Neural progenitor cell (in vitro differentiated cells): ENCODE data around the gene SKA3. TPM values are rescaled to one million over a fixed set of nuclear protein-coding genes. Genes with fewer than 3 reads are reported as not detected.

Source experiments
- DNase-seq: peaks from one replicate; pipeline ENCODE4 v3.0.0-alpha.2; 2016; ENCODE audit warnings: low spot score
- H2AFZ ChIP-seq: fragments of 200-600 bp; sonication (generic); replicated peaks from 2 replicates; pipeline ENCODE4 v1.6.1; 2016; ENCODE audit warnings: antibody characterized with exemption
- H3F3A ChIP-seq: fragments of 200-600 bp; sonication (generic); 2 replicates; pipeline ENCODE4 v1.6.1; 2016; ENCODE audit warnings: antibody characterized with exemption, low read depth
- H3K27ac ChIP-seq: fragments of 200-600 bp; sonication (generic); 2 replicates; pipeline ENCODE4 v1.5.1; 2016; ENCODE audit warnings: mild to moderate bottlenecking
- H3K27me3 ChIP-seq: fragments of 200-600 bp; sonication (generic); 2 replicates; pipeline ENCODE4 v1.6.1; 2016; ENCODE audit warnings: mild to moderate bottlenecking, moderate library complexity
- H3K36me3 ChIP-seq: fragments of 200-600 bp; sonication (generic); 2 replicates; pipeline ENCODE4 v1.5.1; 2016
- H3K4me1 ChIP-seq: fragments of 200-600 bp; sonication (generic); 2 replicates; pipeline ENCODE4 v1.6.1; 2016; ENCODE audit warnings: mixed run types
- H3K4me2 ChIP-seq: fragments of 200-600 bp; sonication (generic); 2 replicates; pipeline ENCODE4 v1.6.1; 2016
- H3K4me3 ChIP-seq: fragments of 200-600 bp; sonication (generic); 2 replicates; pipeline ENCODE4 v1.5.1; 2016
- H3K79me2 ChIP-seq: fragments of 200-600 bp; sonication (generic); 2 replicates; pipeline ENCODE4 v1.6.1; 2016; ENCODE audit warnings: low read depth
- H3K9ac ChIP-seq: fragments of 200-600 bp; sonication (generic); 2 replicates; pipeline ENCODE4 v1.6.1; 2016
- H3K9me3 ChIP-seq: fragments of 200-600 bp; sonication (generic); 2 replicates; pipeline ENCODE4 v1.5.1; 2016; ENCODE audit warnings: low read depth
- H4K20me1 ChIP-seq: fragments of 200-600 bp; sonication (generic); 2 replicates; pipeline ENCODE4 v1.6.1; 2016; ENCODE audit warnings: low read depth
- H3K27ac Mint-ChIP-seq: 3 replicates; pipeline ENCODE4 v1.8.0; 2021; ENCODE audit warnings: mixed read lengths
- H3K27me3 Mint-ChIP-seq: 2 replicates; pipeline ENCODE4 v1.8.0; 2022; ENCODE audit warnings: low read depth, mild to moderate bottlenecking, inconsistent platforms, moderate library complexity, mixed read lengths; ENCODE audit not compliant: insufficient read depth
- H3K36me3 Mint-ChIP-seq: 3 replicates; pipeline ENCODE4 v1.8.0; 2021; ENCODE audit warnings: mixed read lengths
- H3K4me1 Mint-ChIP-seq: 3 replicates; pipeline ENCODE4 v1.8.0; 2021; ENCODE audit warnings: mixed read lengths
- H3K4me3 Mint-ChIP-seq: 3 replicates; pipeline ENCODE4 v1.8.0; 2021; ENCODE audit warnings: mild to moderate bottlenecking, moderate library complexity, mixed read lengths
- H3K9me3 Mint-ChIP-seq: 3 replicates; pipeline ENCODE4 v1.8.0; 2020; ENCODE audit warnings: mixed read lengths
- CTCF ChIP-seq: fragments of 200-600 bp; sonication (generic); IDR thresholded peaks from 2 replicates; pipeline ENCODE4 v1.5.1; 2017; ENCODE audit warnings: antibody characterized with exemption, mild to moderate bottlenecking
- EZH2 ChIP-seq: fragments of 200-600 bp; sonication (generic); IDR thresholded peaks from 2 replicates; pipeline ENCODE4 v1.6.1; 2017; ENCODE audit warnings: antibody characterized with exemption, mild to moderate bottlenecking, moderate library complexity
- EZH2phosphoT487 ChIP-seq: fragments of 200-600 bp; sonication (generic); IDR thresholded peaks from 2 replicates; pipeline ENCODE4 v1.6.1; 2017; ENCODE audit warnings: antibody characterized with exemption
- total RNA-seq: library from RNA; depleted of rRNA; stranded (reverse); fragments of >200 nt; gene quantifications from 2 replicates; pipeline ENCODE4 v1.2.3, GENCODE V29; 2015; ENCODE audit warnings: low replicate concordance

The SKA3 gene
- total RNA-seq, 1 donor from 2014 or later, result 74.7 TPM

GRCh38 chr13:21147827-21148226, 28.5 kb downstream of the SKA3 start:
- H3K4me3 Mint-ChIP-seq, result no peak overlapping the region
- Histone ChIP-seq H3K4me1 (peaks cover 1% of the 10 kb centered on the region), H3K36me3 (no peaks in the 10 kb centered on the region), H3K79me2 (peaks cover 36% of the 10 kb centered on the region), H2AFZ (no peak overlapping the region), H3K27me3 (no peaks in the 10 kb centered on the region), H3K27ac (no peak overlapping the region), H3K9ac (no peak overlapping the region), H3K4me2 (no peak overlapping the region), H3F3A (peaks cover 36% of the 10 kb centered on the region), H3K4me3 (no peak overlapping the region), H3K9me3 (no peaks in the 10 kb centered on the region), H4K20me1 (peaks cover 47% of the 10 kb centered on the region)
- peaks cover 27% of the 10 kb centered on the region for H3K36me3 Mint-ChIP-seq
- H3K9me3 Mint-ChIP-seq, result no peaks in the 10 kb centered on the region
- H3K4me1 Mint-ChIP-seq, result peaks cover 7% of the 10 kb centered on the region
- no peak for TF ChIP-seq CTCF
- TF ChIP-seq EZH2phosphoT487, result no peak
- TF ChIP-seq EZH2, result no peak
- no peak overlapping the region for H3K27ac Mint-ChIP-seq
- peaks cover 2% of the 10 kb centered on the region for H3K27me3 Mint-ChIP-seq
- no peak for DNase-seq

- peaks cover 26% of the 10 kb centered on the region for H3K36me3 Mint-ChIP-seq
- H3K4me3 ChIP-seq, result peak overlapping the region; percentile 20
- peak overlapping the region; percentile 87 for H3K4me2 ChIP-seq
- no peaks in the 10 kb centered on the region for H3K9me3 Mint-ChIP-seq
- no peak overlapping the region for H3K27ac Mint-ChIP-seq
- H3K27me3 ChIP-seq, result no peaks in the 10 kb centered on the region
- no peaks in the 10 kb centered on the region for H3K9me3 ChIP-seq
- no peak overlapping the region for H3K9ac ChIP-seq
- H3K4me1 ChIP-seq, result peaks cover 5% of the 10 kb centered on the region
- TF ChIP-seq EZH2phosphoT487 (no peak), CTCF (no peak), EZH2 (no peak)
- peaks cover 60% of the 10 kb centered on the region for H3K79me2 ChIP-seq
- peaks cover 4% of the 10 kb centered on the region for H3K27me3 Mint-ChIP-seq
- H2AFZ ChIP-seq, result no peak overlapping the region
- peaks cover 3% of the 10 kb centered on the region for H3K36me3 ChIP-seq
- H4K20me1 ChIP-seq, result peaks cover 58% of the 10 kb centered on the region
- peak overlapping the region; percentile 77 for H3K4me3 Mint-ChIP-seq
- no peak for DNase-seq
- peaks cover 19% of the 10 kb centered on the region for H3K4me1 Mint-ChIP-seq
- H3F3A ChIP-seq, result peaks cover 20% of the 10 kb centered on the region
- H3K27ac ChIP-seq, result no peak overlapping the region
Measured at GRCh38 chr13:21142766-21143165, 33.6 kb downstream of the SKA3 start.

GRCh38 chr13:21139374-21139773, 37.0 kb downstream of the SKA3 start:
- peaks cover 3% of the 10 kb centered on the region for H3K36me3 ChIP-seq
- no peak for TF ChIP-seq EZH2phosphoT487
- TF ChIP-seq CTCF, result no peak
- TF ChIP-seq EZH2, result no peak
- peaks cover 5% of the 10 kb centered on the region for H3K4me1 ChIP-seq
- peak overlapping the region; percentile 88 for H3K4me3 ChIP-seq
- H3K27ac Mint-ChIP-seq, result peak overlapping the region; percentile 100
- H3K27me3 ChIP-seq, result no peaks in the 10 kb centered on the region
- H3K9me3 Mint-ChIP-seq, result peaks cover 5% of the 10 kb centered on the region
- peak overlapping the region; percentile 81 for H3K4me2 ChIP-seq
- no peak overlapping the region for H3K27ac ChIP-seq
- no peak for DNase-seq
- peaks cover 8% of the 10 kb centered on the region for H3K27me3 Mint-ChIP-seq
- H4K20me1 ChIP-seq, result peaks cover 25% of the 10 kb centered on the region
- peaks cover 14% of the 10 kb centered on the region for H3K36me3 Mint-ChIP-seq
- peak overlapping the region; percentile 100 for H3K4me3 Mint-ChIP-seq
- H3K9me3 ChIP-seq, result no peaks in the 10 kb centered on the region
- H3F3A ChIP-seq, result peaks cover 3% of the 10 kb centered on the region
- H2AFZ ChIP-seq, result peak overlapping the region; percentile 95
- peaks cover 40% of the 10 kb centered on the region for H3K79me2 ChIP-seq
- peaks cover 22% of the 10 kb centered on the region for H3K4me1 Mint-ChIP-seq
- H3K9ac ChIP-seq, result peak overlapping the region; percentile 53
